Stimulated activated CD4-positive, alpha-beta T cell treated with anti-CD3 and anti-CD28 coated beads, Interleukin-1b, Interleukin-23, amount 100 ng/mL, for 4 hours (primary cell): Measurements from ENCODE around the gene STRN4.
"Not testable (repeated sequence)": the region's sequence is repeated elsewhere in the genome, so short reads cannot be mapped to it uniquely, and the experiment has no call there.

Experiments
- DNase-seq, 2 donors: peaks; one replicate each; pipeline ENCODE4 v3.0.0-alpha.2; 2020; ENCODE audit warnings: low read depth in 2 of 2

STRN4 gene

DNA sequence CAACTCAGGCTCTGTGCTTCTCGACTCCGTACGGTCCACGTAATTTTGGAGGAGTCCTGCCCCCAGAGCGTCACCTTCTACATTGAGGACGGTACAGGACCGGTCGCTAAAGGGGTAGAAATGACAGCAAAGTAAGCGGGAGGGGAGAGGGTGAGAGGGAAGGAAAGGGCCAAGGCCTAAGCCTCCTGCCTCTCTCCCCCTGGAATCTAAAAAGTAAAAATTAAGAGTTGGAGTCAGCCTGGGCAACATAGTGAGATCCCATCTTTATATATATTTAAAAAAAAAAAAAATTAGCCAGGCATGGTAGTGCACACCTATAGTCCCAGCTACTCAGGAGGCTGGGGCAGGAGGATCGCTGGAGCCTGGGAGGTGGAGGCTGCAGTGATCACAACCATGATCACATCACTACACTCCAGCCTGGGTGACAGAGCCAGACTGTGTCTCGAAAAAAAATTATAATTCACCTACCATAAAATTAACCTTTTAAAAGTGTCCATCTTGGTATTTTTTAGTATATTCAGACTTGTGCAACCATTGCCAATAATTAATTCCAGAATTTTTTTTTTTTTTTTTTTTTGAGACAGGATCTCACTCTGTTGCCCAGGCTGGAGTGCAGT, 29.5 kb upstream of the STRN4 start:
- no peak for DNase-seq

DNA sequence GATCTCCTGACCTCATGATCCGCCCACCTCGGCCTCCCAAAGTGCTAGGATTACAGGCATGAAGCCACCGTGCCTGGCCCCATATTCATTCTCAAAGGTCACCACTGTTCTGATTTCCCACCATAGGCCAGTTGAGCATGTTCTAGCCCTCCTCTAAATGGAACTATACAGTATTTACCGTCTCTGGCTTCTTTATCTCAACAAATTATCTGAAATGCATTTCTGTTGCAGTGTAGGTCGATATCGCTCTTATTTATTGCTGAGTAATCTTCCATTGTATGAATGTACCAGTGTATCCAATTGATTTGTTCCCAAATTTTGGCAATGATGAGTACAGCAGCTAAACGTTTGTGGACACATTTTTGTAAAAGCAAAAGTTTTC, 26.8 kb upstream of the STRN4 start:
- DNase-seq = no peak

DNA sequence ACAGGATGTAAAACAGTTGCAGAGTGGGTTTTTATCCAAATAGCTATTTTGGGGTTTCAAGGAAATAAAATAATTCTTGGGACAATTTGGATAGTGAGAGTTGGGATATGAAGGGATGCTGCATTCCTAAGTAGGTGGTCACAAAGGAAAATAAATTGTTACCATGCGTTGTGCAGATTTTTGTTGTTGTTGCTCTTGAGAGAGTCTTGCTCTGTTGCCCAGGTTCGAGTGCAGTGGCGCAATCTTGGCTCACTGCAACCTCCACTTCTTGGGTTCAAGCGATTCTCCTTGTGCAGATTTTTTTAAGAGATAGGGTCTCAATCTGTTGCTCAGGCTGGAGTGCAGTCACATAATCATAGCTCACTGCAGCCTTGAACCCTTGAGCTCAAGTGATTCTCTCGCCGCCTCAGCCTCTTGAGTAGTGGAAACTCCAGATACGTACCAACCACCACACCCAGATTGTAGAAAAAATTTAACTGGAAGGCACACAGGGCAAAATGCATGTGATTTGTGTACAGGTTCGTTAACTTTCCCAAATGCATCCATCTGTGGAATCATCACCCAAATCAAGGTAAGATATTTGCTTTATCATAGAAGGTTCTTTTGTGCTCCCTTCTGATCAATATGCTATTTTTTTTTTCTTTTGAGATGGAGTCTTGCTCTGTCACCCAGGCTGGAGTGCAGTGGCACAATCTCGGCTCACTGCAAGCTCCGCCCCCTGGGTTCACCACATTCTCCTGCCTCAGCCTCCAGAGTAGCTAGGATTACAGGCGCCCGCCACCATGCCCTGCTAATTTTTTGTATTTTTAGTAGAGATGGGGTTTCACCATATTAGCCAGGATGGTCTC, 26.1 kb upstream of the STRN4 start:
- no peak for DNase-seq

DNA sequence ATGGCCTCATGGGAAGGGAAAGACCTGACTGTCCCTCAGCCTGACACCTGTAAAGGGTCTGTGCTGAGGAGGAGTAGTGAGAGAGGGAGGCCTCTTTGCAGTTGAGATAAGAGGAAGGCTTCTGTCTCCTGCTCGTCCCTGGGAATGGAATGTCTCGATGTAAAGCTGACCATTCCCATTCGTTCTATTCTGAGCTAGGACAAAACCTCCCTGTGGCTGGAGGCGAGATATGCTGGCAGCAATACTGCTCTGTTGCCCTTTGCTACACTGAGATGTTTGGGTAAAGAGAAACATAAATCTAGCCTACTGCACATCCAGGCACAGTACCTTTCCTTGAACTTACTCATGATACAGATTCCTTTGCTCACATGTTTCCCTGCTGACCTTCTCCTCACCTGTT, 22.5 kb upstream of the STRN4 start:
- not testable (repeated sequence) for DNase-seq

DNA sequence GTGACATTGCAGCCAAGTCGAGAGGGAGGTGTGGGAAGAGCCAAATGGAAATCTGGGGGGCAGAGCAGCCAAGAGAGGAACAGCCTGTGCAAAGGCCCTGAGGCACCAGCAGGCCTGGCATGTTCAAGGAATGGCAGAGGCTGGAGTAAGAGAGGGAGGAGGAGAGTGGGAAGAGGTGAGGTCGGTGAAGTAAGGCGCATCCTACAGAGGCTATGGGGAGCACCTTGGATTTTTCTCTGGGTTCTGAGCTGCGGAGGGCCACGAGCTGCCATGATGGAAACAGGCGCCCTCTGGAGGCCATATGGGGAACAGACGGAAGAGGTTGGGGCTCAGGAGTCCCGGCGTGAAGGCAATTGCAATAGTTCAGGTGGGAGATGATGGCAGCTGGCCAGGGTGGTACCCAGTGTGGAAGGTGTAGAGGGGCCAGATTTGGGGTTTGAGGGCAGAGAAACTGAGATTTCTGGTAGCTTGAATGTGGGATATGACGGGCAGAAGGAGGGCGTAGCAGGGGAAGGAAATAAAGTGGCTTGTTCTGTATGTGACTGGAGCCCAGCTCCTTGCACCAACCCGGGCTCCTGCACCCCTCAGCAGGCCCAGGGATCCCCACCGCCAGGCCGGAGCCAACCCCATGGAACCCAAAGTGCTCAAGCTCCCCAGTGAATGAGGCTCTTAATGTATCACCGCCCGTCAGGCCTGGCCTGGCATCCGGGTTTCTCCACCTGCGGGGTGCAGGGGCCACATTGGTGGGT, 20.5 kb upstream of the STRN4 start:
- DNase-seq = peak; percentile 46

DNA sequence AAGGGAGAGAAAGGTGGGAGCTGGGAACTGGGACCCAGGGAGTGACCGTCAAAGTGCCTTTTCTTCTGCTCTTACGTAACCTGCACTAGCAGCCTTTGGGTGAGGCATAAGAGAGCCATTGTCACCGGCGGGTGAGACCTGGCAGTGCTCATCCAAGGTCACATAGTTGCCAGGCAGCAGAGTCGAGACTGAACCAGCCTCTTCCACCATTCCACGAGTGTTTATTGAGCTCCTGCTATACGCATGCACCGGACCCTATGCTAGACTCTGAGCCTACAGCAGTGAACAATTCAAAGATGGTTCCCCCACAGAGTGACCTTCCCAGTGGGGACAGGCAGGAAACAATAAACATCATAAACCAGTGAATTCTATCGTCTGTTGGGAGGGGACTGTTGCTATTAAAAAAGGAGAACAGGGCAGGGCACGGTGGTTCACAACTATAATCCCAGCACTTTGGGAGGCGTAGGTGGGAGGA, 18.6 kb upstream of the STRN4 start:
- no peak for DNase-seq

DNA sequence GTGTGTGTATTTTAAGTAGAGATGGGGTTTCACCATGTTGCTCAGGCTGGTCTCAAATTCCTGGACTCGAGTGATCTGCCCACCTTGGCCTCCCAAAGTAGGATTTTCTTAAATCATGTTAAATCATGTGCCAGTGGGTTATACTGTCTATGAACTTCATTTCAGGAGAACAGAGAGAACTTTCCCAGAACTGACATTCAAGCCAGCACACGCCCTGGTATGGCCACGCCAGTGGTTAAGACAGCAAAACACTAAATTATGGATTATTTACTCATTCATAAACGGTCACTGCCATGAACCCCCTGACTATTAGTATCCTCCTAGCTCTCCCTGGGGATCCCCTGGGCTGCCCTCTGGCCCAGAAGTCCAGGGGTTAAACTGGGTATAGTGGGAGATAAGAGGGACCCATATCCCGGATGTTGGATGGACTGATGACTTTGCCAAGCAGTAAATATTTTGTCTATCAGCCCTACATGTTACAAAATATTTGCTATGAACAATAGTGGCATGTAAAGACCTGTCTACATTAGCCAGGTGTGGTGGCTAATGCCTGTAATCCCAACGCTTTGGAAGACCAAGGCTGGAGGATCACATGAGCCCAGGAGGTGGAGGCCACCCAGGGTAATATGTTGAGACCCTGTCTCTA, 16.1 kb upstream of the STRN4 start:
- no peak for DNase-seq

DNA sequence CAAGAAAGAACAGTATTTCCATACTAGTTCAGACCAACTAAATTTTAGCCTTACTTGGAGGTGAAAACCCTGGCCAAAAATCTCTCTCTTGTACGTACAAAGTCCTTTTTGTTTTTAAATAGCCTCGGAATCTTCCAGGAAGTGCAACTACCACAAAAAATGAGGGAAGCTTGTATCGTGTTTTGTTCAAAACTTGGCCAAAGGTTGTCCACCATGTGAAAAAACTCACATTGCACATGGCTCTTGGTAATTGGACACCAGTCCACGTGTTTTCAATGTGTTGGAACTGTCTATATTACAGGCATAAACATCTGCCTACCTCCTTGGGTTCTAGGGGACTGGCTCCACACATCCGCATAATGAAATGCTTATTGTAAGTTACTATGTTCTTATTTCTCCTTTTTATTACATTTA, 15.2 kb upstream of the STRN4 start:
- no peak for DNase-seq

DNA sequence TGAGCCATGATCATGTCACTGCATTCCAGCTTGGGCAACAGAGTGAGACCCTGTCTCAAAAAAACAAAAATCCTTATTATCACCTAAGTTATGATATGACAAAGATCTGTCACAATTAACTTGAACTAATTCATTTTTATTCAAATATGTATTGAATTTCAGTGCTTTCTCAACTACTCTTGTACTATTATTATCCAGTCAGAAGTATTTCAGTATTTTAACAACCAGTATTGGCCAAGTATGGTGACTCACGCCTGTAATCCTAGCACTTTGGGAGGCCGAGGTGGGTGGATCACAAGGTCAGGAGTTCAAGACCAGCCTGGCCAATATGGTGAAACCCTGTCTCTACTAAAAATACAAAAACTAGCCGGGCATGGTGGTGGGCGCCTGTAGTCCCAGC, 14.6 kb upstream of the STRN4 start:
- DNase-seq = not testable (repeated sequence)

DNA sequence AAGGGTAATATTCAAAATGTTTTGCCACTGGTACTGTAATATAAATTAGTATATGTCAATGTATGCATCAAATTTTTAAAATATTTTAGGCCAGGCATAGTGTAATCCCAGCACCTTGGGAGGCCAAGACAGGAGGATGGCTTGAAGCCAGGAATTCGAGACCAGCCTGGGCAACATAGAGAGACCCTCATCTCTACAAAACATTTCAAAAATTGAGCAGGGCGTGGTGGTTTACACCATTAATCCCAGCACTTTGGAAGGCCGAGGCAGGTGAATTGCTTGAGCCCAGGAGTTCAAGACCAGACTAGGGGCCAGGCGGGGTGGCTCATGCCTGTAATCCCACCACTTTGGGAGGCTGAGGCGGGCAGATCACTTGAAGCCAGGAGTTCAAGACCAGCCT, 14.1 kb upstream of the STRN4 start:
- no peak for DNase-seq

DNA sequence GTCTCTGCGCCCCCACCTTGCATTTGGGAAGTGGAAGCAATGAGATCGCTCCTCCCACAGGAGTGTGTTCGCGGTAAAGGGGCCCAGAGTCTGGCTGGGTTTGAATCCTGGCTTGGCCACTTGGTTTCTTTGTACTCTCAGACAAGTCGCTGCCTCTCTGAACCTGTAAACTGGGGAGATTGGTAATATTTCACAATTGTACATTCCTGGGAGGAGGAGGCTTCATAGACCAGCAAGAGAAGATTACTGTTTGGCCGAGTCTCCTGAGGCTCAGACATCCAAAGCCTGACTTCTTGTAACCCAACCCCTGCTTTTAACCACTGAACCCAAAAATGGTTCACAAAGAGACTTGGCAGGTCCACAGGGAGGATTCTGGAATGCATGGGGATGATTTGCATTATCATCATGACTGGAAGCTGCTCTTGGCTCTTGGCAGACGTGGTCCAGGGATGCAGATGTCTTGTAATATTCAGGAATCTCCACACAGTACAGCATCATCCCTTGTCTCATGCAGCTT, 13.6 kb upstream of the STRN4 start:
- no peak for DNase-seq

DNA sequence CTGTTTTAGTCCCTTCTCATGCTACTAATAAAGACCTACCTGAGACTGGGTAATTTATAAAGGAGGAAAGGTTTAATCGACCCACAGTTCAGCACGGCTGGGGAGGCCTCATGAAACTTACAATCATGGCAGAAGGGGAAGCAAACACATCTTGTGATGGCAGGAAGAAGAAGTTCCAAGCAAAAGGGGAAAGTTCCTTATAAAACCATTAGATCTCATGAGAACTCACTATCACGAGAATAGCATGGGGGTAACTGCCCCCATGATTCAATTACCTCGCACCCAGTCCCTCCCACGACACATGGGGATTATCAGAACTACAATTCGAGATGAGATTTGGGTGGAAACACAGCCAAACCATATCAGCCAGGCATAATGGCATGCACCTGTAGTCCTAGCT, 13.0 kb upstream of the STRN4 start:
- DNase-seq = no peak

DNA sequence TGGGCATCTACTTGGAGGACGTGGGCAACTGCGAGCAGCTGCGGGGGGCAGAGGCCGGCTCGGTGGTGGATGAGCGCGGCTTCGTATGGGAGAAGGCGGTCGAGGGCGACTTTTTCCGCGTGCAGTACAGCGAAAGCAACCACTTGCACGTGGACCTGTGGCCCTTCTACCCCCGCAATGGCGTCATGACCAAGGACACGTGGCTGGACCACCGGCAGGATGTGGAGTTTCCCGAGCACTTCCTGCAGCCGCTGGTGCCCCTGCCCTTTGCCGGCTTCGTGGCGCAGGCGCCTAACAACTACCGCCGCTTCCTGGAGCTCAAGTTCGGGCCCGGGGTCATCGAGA, 10.3 kb upstream of the STRN4 start:
- DNase-seq = no peak

DNA sequence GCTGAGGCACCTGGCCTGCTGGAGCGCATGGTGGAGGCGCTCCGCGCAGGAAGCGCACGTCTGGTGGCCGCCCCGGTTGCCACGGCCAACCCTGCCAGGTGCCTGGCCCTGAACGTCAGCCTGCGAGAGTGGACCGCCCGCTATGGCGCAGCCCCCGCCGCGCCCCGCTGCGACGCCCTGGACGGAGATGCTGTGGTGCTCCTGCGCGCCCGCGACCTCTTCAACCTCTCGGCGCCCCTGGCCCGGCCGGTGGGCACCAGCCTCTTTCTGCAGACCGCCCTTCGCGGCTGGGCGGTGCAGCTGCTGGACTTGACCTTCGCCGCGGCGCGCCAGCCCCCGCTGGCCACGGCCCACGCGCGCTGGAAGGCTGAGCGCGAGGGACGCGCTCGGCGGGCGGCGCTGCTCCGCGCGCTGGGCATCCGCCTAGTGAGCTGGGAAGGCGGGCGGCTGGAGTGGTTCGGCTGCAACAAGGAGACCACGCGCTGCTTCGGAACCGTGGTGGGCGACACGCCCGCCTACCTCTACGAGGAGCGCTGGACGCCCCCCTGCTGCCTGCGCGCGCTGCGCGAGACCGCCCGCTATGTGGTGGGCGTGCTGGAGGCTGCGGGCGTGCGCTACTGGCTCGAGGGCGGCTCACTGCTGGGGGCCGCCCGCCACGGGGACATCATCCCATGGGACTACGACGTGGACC, 9.7 kb upstream of the STRN4 start:
- DNase-seq = no peak

DNA sequence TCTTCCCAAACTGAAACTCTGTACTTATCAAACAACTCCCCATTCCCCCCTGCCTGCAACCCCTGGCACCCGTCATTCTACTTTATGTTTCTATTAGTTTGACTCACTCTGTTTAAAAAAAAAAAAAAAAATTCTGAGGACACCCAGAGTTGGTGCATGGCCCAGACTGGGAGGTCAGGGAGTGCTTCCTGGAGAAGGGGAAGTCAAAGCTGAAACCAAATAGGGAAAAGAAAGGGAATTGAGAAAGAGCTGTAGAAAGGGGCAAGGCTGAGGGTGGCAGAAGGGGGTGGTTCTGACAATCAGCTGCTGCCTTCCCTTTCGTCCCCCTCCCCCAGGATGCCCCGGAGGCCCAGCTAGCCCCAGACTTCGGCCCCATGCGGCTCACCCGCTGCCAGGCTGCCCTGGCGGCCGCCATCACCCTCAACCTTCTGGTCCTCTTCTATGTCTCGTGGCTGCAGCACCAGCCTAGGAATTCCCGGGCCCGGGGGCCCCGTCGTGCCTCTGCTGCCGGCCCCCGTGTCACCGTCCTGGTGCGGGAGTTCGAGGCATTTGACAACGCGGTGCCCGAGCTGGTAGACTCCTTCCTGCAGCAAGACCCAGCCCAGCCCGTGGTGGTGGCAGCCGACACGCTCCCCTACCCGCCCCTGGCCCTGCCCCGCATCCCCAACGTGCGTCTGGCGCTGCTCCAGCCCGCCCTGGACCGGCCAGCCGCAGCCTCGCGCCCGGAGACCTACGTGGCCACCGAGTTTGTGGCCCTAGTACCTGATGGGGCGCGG, 9.0 kb upstream of the STRN4 start:
- no peak for DNase-seq

DNA sequence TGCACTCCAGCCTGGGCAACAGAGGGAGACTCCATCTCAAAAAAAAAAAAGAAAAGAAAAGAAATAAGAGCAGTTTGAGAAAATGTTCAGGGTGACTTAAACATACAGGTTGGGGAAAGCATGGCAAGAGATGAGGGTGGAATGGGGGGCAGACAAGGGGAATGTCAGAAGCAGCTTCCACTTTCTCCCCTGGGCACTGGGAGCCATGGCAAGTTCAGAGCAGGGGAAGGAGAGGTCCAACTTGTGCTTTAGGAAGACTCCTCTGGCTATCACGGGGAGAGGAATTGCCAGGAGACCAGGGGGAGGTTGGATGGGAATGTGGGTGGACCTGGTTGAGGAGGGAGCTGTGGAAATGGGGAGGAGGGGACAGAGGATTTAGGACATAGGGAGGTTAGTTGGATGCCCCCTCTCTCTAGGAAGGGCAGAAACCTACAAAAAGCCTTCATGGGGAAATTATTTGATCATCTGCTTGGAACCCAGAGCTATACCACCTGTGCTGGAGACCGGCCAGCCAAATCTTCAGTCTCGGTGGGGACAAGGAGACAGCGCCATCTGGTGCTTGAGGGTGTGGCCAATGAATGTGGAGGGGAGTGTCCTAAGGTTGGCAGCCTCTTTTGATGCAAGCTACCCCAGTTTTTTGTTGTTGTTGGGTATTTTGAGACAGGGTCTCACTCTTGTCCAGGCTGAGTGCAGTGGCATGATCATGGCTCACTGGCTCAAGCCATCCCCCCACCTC, 7.3 kb upstream of the STRN4 start:
- peak; percentile 46 to 52 for DNase-seq

DNA sequence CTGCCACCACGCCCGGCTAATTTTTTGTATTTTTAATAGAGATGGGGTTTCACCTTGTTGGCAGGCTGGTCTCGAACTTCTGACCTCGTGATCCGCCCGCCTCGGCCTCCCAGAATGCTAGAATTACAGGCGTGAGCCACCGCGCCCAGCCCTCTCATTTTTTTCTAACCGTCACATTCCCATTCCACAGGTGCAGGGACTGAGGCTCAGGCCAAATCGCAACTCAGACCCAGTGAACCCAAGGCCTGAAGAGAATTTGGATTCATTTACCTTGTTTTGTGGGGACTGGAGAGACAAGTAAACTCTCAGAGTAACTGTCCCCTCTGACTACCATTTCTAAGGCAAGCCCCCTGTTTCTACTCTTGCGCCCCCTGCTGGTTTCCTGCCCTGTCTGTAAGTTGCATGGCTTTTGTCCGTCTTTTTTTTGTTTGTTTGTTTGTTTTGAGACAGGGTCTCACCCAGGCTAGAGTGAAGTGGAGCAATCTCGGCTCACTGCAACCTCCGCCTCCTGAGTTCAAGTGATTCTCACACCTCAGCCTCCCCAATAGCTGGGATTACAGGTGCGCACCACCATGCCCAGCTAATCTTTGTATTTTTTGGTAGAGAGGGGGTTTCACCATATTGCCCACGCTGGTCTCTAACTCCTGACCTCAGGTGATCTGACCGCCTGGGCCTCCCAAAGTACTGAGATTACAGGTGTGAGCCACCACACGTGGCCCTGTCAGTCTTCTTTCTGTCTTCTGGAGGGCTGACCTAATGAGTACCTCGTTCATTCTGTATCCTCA, 2.3 kb upstream of the STRN4 start:
- peak; percentile 73 to 75 for DNase-seq

DNA sequence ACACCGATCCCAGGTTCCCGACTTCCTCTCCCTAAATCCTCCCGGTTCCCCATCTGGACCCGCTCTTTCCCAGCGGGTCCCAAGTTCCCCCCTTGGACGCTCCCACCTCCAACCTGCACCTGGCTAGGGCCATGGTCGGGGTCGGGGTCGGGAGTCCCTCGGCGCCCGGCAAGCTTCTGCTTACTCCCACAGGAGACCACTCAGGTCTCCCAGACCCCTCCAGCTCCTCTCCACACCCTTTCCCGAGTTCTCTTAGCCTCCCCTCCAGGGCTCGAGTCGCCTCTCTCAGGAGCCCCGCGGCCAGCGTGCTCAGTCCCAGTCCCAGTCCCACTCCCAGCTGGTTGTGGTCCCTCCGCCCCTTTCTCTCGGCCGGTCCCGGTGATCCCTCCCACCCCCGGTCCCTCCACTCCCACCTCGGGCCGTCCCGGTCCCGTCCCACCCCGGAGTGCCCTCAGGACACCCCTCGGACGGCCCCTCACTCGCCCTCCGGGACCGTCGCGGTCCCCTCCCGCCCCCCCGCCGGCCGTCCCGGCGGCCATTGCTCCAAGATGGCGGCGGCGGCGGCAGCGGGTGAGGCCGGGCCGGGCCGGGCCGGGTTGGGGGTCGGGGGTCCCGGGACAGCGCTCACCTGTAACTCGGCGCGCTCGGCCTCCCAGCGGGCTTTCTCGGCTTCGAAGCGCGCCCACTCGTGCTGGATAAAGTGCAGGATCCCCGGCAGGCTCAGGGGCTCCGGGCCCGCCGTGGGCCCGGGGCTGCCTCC, 549 bp downstream of the STRN4 start, which contains the start of gene FKRP:
Gene FKRP, plus strand, starts transcription at position 537 of the 760 bp plus-strand sequence. CDS start 9,394 bp downstream, outside the sequence.
- peak; percentile 25 to 43 for DNase-seq
